Cardiac muscle cell (in vitro differentiated cells and primary cell): ENCODE measurements around the gene HYAL3. TPM values are rescaled to one million over a fixed set of nuclear protein-coding genes. Genes with fewer than 3 reads are reported as not detected.

Experiments
- DNase-seq, 2 donors: peaks; one replicate each; pipeline versions ENCODE4 v3.0.0 to v3.0.0-alpha.2; 2010 to 2017; ENCODE audit warnings: low read depth in 1 of 2, low spot score in 1 of 2
- H3K27ac ChIP-seq: fragments of 200-600 bp; sonication (generic); 2 replicates; pipeline ENCODE4 v1.5.1; 2016
- H3K27me3 ChIP-seq: fragments of 200-600 bp; sonication (generic); 2 replicates; pipeline ENCODE4 v1.6.0; 2016; ENCODE audit warnings: control low read depth
- H3K36me3 ChIP-seq: fragments of 200-600 bp; sonication (generic); 2 replicates; pipeline ENCODE4 v1.5.1; 2016; ENCODE audit warnings: control low read depth
- H3K4me1 ChIP-seq: fragments of 200-600 bp; sonication (generic); 2 replicates; pipeline ENCODE4 v1.8.1; 2017; ENCODE audit warnings: low read depth, mild to moderate bottlenecking, mixed run types
- H3K4me3 ChIP-seq: fragments of 200-600 bp; sonication (generic); 2 replicates; pipeline ENCODE4 v1.5.1; 2016; ENCODE audit warnings: mild to moderate bottlenecking
- H3K9me3 ChIP-seq: fragments of 200-600 bp; sonication (generic); 2 replicates; pipeline ENCODE4 v1.5.1; 2017; ENCODE audit warnings: low read depth, mild to moderate bottlenecking, control low read depth
- polyA plus RNA-seq: library from polyadenylated mRNA; unstranded; fragments of >200 nt; fragmentation: Nextera tagmentation; extraction: Ambion mirVana; gene quantifications from 2 replicates; pipeline ENCODE4 v1.2.1, GENCODE V29; 2016
- total RNA-seq: library from RNA; depleted of rRNA; stranded (reverse); fragments of >200 nt; gene quantifications from 2 replicates; pipeline ENCODE4 v1.2.3, GENCODE V29; 2016
- TF ChIP-seq, protein P1 (sequence below): IDR thresholded peaks from 2 replicates; pipeline ENCODE4 v1.5.1; 2012; ENCODE audit warnings: low read depth, mild to moderate bottlenecking, low read length

HYAL3 gene
- total and polyA plus RNA-seq, 2 experiments from 2014 or later: 3.6 to 6.2 TPM

DNA sequence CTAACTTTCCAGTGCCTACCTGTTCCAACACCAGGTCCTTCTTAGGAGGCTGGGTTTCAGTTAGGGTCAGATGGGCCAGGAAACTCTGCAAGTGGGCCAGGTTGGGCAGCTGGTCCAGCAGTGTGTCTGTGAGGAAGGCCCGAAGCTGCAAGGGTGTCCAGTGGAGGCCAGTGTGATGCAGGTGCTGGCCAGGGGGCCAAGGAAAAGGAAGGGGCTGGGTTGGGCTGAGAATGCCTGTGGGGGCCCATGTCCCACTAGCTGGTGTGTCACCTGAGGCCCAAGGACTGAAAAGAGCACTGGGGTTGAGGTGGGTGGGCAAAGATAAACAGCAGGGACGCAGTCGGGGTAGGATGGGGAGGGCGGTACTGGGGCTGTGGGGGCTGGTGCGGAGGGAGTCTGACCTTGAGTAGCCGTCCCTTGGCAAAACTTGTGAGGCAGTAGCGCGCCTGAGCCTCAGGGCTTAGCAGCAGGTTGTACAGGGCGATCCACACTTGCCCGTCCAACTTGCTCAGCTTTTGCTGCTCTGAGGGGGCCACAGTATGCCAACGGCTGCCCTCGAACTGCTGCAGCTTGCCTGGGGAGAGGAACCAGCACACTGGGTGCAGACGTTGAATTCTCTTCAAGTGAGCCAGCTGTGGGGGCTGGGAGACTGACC is 42.9 kb upstream of the HYAL3 start:
- peaks cover 11% of the 10 kb centered on the region for H3K4me1 ChIP-seq
- H3K36me3 ChIP-seq: no peaks in the 10 kb centered on the region
- TF ChIP-seq, protein P1, sequence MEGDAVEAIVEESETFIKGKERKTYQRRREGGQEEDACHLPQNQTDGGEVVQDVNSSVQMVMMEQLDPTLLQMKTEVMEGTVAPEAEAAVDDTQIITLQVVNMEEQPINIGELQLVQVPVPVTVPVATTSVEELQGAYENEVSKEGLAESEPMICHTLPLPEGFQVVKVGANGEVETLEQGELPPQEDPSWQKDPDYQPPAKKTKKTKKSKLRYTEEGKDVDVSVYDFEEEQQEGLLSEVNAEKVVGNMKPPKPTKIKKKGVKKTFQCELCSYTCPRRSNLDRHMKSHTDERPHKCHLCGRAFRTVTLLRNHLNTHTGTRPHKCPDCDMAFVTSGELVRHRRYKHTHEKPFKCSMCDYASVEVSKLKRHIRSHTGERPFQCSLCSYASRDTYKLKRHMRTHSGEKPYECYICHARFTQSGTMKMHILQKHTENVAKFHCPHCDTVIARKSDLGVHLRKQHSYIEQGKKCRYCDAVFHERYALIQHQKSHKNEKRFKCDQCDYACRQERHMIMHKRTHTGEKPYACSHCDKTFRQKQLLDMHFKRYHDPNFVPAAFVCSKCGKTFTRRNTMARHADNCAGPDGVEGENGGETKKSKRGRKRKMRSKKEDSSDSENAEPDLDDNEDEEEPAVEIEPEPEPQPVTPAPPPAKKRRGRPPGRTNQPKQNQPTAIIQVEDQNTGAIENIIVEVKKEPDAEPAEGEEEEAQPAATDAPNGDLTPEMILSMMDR: no peak
- peaks cover 61% of the 10 kb centered on the region for H3K27me3 ChIP-seq
- H3K4me3 ChIP-seq: no peak overlapping the region
- no peaks in the 10 kb centered on the region for H3K9me3 ChIP-seq
- no peak overlapping the region for H3K27ac ChIP-seq
- DNase-seq: no peak

GRCh38 chr3:50341537-50341936 is 42.3 kb upstream of the HYAL3 start:
- H3K27me3 ChIP-seq: peaks cover 61% of the 10 kb centered on the region
- no peak overlapping the region for H3K27ac ChIP-seq

DNA sequence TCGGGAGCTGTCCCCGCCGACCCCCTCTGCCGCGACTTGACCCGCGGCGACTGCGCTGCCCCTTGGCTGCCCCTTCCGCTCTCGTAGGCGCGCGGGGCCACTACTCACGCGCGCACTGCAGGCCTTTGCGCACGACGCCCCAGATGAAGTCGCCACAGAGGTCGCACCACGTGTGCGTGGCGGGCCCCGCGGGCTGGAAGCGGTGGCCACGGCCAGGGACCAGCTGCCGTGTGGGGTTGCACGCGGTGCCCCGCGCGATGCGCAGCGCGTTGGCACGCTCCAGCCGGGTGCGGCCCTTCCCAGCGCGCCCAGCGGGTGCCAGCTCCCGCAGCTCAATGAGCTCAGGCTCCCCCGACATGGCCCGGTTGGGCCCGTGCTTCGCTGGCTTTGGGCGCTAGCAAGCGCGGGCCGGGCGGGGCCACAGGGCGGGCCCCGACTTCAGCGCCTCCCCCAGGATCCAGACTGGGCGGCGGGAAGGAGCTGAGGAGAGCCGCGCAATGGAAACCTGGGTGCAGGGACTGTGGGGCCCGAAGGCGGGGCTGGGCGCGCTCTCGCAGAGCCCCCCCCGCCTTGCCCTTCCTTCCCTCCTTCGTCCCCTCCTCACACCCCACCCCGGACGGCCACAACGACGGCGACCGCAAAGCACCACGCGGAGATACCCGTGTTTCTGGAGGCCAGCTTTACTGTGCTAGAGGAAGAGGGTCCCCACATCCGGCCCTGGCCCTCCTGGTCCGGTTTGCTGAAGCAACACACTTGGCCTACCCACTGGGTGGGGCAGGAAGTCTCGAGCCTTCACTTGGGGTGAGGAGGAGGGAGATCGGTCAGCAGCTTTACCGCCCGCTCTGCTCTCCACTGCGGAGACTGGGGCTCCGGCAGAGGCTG is 41.5 kb upstream of the HYAL3 start, which contains the start of gene RASSF1:
Gene RASSF1 (minus strand): TSS at position 389 of the 882 bp plus-strand sequence. CDS start 31 bp downstream, at position 358.
- Histone ChIP-seq H3K27ac (no peak within 1 kb of the TSS), H3K36me3 (no peaks in the 10 kb centered on the region), H3K4me3 (no peak within 1 kb of the TSS), H3K27me3 (peaks cover 61% of the 10 kb centered on the region), H3K9me3 (no peaks in the 10 kb centered on the region), H3K4me1 (peaks cover 14% of the 10 kb centered on the region)
- TF ChIP-seq, protein P1: no peak
- peak in 1 of 2 donors; percentile 69 for DNase-seq

More at GRCh38 chr3:50341537-50341936, 42.3 kb upstream of the HYAL3 start:
- TF ChIP-seq, protein P1: no peak
- no peaks in the 10 kb centered on the region for H3K9me3 ChIP-seq
- peaks cover 11% of the 10 kb centered on the region for H3K4me1 ChIP-seq
- no peaks in the 10 kb centered on the region for H3K36me3 ChIP-seq
- no peak for DNase-seq
- H3K4me3 ChIP-seq: no peak overlapping the region

- no peak overlapping the region for H3K4me3 ChIP-seq
- H3K27ac ChIP-seq: no peak overlapping the region
- H3K36me3 ChIP-seq: no peaks in the 10 kb centered on the region
- TF ChIP-seq, protein P1: no peak
- peaks cover 11% of the 10 kb centered on the region for H3K4me1 ChIP-seq
- DNase-seq: no peak
- H3K9me3 ChIP-seq: no peaks in the 10 kb centered on the region
- H3K27me3 ChIP-seq: peaks cover 56% of the 10 kb centered on the region
Observed at GRCh38 chr3:50340147-50340447, 40.9 kb upstream of the HYAL3 start.

GRCh38 chr3:50339485-50340146 is 40.4 kb upstream of the HYAL3 start:
- peaks cover 52% of the 10 kb centered on the region for H3K27me3 ChIP-seq
- peak in 1 of 2 donors; percentile 52 for DNase-seq
- H3K4me1 ChIP-seq: peaks cover 11% of the 10 kb centered on the region
- no peaks in the 10 kb centered on the region for H3K36me3 ChIP-seq
- H3K4me3 ChIP-seq: no peak overlapping the region
- TF ChIP-seq, protein P1: no peak
- H3K27ac ChIP-seq: no peak overlapping the region
- no peaks in the 10 kb centered on the region for H3K9me3 ChIP-seq
